Spleen (tissue), 7 donors: ENCODE results near the gene CYTH4.

Experiments
- POLR2A ChIP-seq, 3 donors: fragments of 450-650 bp; IDR thresholded peaks; one replicate each; pipeline ENCODE4 v1.5.1; 2017; ENCODE audit warnings: antibody characterized with exemption in 3 of 3, mild to moderate bottlenecking in 1 of 3
- TF ChIP-seq, protein P1 (sequence below), 11 experiments: fragments of 200-600 bp in 7 of 11; fragments of 450-650 bp in 4 of 11; sonication (generic) in 4 of 11; IDR thresholded peaks in 8 of 11; conservative IDR thresholded peaks in 3 of 11; 1 replicate in 7 of 11; 2 replicates in 4 of 11; pipeline versions ENCODE4 v1.4.0 to v1.8.0; 2016 to 2021; ENCODE audit warnings: antibody characterized with exemption in 11 of 11, inconsistent platforms in 4 of 11, mild to moderate bottlenecking in 1 of 11
- donor health status: DM: no; HTN: no; CAD: no; lungs with moderate emphysema.
- donor health status: DM: no; HTN: no; CAD: no.
- donor health status: DM: no; HTN: no; CAD: no.

DNA sequence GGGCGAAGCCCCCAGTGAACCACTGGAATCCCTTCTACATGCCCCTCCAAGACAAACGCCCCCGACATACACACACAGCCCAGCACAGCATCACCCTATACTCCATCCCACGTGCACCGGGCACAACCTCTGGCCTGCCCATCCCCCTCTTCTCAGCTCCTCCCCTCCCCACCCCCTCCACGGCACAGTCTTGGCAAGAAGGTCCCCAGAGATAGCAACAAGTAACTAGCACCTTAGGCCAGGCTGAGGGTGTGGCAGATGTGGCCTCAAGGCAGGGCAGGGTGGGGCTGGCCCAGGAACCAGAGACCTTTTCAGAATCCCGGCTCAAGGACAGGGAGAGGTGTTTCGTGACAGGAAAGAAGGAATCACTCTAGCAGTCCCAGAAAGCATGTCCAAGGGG lies 54.3 kb downstream of the CYTH4 start:
- TF ChIP-seq, protein P1, sequence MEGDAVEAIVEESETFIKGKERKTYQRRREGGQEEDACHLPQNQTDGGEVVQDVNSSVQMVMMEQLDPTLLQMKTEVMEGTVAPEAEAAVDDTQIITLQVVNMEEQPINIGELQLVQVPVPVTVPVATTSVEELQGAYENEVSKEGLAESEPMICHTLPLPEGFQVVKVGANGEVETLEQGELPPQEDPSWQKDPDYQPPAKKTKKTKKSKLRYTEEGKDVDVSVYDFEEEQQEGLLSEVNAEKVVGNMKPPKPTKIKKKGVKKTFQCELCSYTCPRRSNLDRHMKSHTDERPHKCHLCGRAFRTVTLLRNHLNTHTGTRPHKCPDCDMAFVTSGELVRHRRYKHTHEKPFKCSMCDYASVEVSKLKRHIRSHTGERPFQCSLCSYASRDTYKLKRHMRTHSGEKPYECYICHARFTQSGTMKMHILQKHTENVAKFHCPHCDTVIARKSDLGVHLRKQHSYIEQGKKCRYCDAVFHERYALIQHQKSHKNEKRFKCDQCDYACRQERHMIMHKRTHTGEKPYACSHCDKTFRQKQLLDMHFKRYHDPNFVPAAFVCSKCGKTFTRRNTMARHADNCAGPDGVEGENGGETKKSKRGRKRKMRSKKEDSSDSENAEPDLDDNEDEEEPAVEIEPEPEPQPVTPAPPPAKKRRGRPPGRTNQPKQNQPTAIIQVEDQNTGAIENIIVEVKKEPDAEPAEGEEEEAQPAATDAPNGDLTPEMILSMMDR (IDR thresholded peaks at IDR 0.05 in 8 of 11, conservative IDR thresholded peaks at IDR 0.05 in 3 of 11) = no peak
- no peak for TF ChIP-seq POLR2A (IDR thresholded peaks at IDR 0.05)
